PFSK-1 (cell line): ENCODE measurements around the gene SIAH2.

Experiments
- POLR2AphosphoS5 ChIP-seq: IDR thresholded peaks from 2 replicates; pipeline ENCODE4 v1.6.1; 2012; ENCODE audit warnings: low read depth, mild to moderate bottlenecking, control low read depth, low read length, moderate library complexity
- REST ChIP-seq, 2 experiments: IDR thresholded peaks; 2 replicates each; pipeline versions ENCODE4 v1.6.1 to v1.8.0; 2011 to 2012; ENCODE audit warnings: low read depth in 2 of 2, low read length in 2 of 2, control low read depth in 1 of 2, inconsistent platforms in 1 of 2, mild to moderate bottlenecking in 1 of 2, moderate library complexity in 1 of 2; ENCODE audit not compliant: insufficient read depth in 1 of 2
- TAF1 ChIP-seq: IDR thresholded peaks from 2 replicates; pipeline ENCODE4 v1.6.1; 2012; ENCODE audit warnings: low read length, control low read depth, borderline replicate concordance; ENCODE audit not compliant: insufficient read depth

GRCh38 chr3:150783316-150783715, 20.3 kb upstream of the SIAH2 start:
- TF ChIP-seq REST (IDR thresholded peaks at IDR 0.05; ENCODE audit: insufficient read depth in 1 of 2, low read depth in 2 of 2, low read length in 2 of 2) = no peak
- no peak for TF ChIP-seq TAF1
- no peak for TF ChIP-seq POLR2AphosphoS5
